Measurements from ENCODE around the gene ATP7A.

Gene ATP7A

GRCh38 chrX:77893713-77894112, 16.8 kb upstream of the ATP7A start:
- H2AFZ ChIP-seq (ENCODE audit: low read length): no peak overlapping the region
- H3K9ac ChIP-seq (ENCODE audit: low read length): peak overlapping the region; percentile 80
- peaks cover 19% of the 10 kb centered on the region for H3K4me1 ChIP-seq (ENCODE audit: insufficient read depth, low read length, severe bottlenecking)
- H3K4me3 ChIP-seq (ENCODE audit: low read depth, low read length, poor library complexity, severe bottlenecking): peak overlapping the region; percentile 91
- H3K36me3 ChIP-seq (ENCODE audit: insufficient read depth, low read length): peaks cover 10% of the 10 kb centered on the region; the same call in 1 of the 2 replicates
- H4K20me1 ChIP-seq (ENCODE audit: insufficient read depth, low read length): no peaks in the 10 kb centered on the region
- peak overlapping the region; percentile 88 for H3K4me2 ChIP-seq (ENCODE audit: low read length)
- no peaks in the 10 kb centered on the region for H3F3A ChIP-seq (ENCODE audit: insufficient read depth, low read length)
- no peaks in the 10 kb centered on the region for H3K9me2 ChIP-seq (ENCODE audit: low read depth, low read length)
- peaks cover 42% of the 10 kb centered on the region for H3K79me2 ChIP-seq (ENCODE audit: insufficient read depth, low read length)
- TF ChIP-seq EZH2 (IDR thresholded peaks at IDR 0.05; ENCODE audit: borderline replicate concordance, low read length) (no peak), CTCF (IDR thresholded peaks at IDR 0.05; ENCODE audit: low read length) (no peak)
- no peak overlapping the region for H3K27ac ChIP-seq (ENCODE audit: low read depth, low read length, poor library complexity, severe bottlenecking)
- H3K27me3 ChIP-seq (ENCODE audit: insufficient read depth, low read length): no peaks in the 10 kb centered on the region
- H3K9me3 ChIP-seq (ENCODE audit: low read length): no peaks in the 10 kb centered on the region

- Histone ChIP-seq H3K4me2 (ENCODE audit: low read length) (peak within 1 kb of the TSS; percentile 88), H3K36me3 (ENCODE audit: insufficient read depth, low read length) (peaks cover 10% of the 10 kb centered on the region), H3K9ac (ENCODE audit: low read length) (peak within 1 kb of the TSS; percentile 80), H3K27ac (ENCODE audit: low read depth, low read length, poor library complexity, severe bottlenecking) (peak within 1 kb of the TSS; percentile 84), H3K4me3 (ENCODE audit: low read depth, low read length, poor library complexity, severe bottlenecking) (peak within 1 kb of the TSS; percentile 91), H3K27me3 (ENCODE audit: insufficient read depth, low read length) (no peaks in the 10 kb centered on the region), H3F3A (ENCODE audit: insufficient read depth, low read length) (no peaks in the 10 kb centered on the region), H3K4me1 (ENCODE audit: insufficient read depth, low read length, severe bottlenecking) (peaks cover 22% of the 10 kb centered on the region), H3K79me2 (ENCODE audit: insufficient read depth, low read length) (peaks cover 47% of the 10 kb centered on the region), H3K9me2 (ENCODE audit: low read depth, low read length) (no peaks in the 10 kb centered on the region), H2AFZ (ENCODE audit: low read length) (no peak within 1 kb of the TSS), H3K9me3 (ENCODE audit: low read length) (no peaks in the 10 kb centered on the region), H4K20me1 (ENCODE audit: insufficient read depth, low read length) (no peaks in the 10 kb centered on the region)
- TF ChIP-seq CTCF (IDR thresholded peaks at IDR 0.05; ENCODE audit: low read length) (no peak), EZH2 (IDR thresholded peaks at IDR 0.05; ENCODE audit: borderline replicate concordance, low read length) (no peak)
These were observed 15.3 kb upstream of the ATP7A start, which contains the start of gene MAGT1 for GRCh38 chrX:77894921-77895886. Gene MAGT1, minus strand, starts transcription at chrX:77895435. Its CDS starts 25 bp downstream, at chrX:77895410.

- Histone ChIP-seq H3K4me2 (ENCODE audit: low read length) (peak within 1 kb of the TSS; percentile 74), H3K27ac (ENCODE audit: low read depth, low read length, poor library complexity, severe bottlenecking) (peak within 1 kb of the TSS; percentile 95), H3K4me3 (ENCODE audit: low read depth, low read length, poor library complexity, severe bottlenecking) (peak within 1 kb of the TSS; percentile 99), H4K20me1 (ENCODE audit: insufficient read depth, low read length) (no peaks in the 10 kb centered on the region), H3K4me1 (ENCODE audit: insufficient read depth, low read length, severe bottlenecking) (peaks cover 18% of the 10 kb centered on the region), H3K9ac (ENCODE audit: low read length) (peak within 1 kb of the TSS; percentile 100), H3K27me3 (ENCODE audit: insufficient read depth, low read length) (no peaks in the 10 kb centered on the region), H2AFZ (ENCODE audit: low read length) (no peak within 1 kb of the TSS), H3K36me3 (ENCODE audit: insufficient read depth, low read length) (peaks cover 41% of the 10 kb centered on the region), H3K9me2 (ENCODE audit: low read depth, low read length) (no peaks in the 10 kb centered on the region), H3F3A (ENCODE audit: insufficient read depth, low read length) (no peaks in the 10 kb centered on the region), H3K9me3 (ENCODE audit: low read length) (no peaks in the 10 kb centered on the region), H3K79me2 (ENCODE audit: insufficient read depth, low read length) (peaks cover 42% of the 10 kb centered on the region)
- TF ChIP-seq EZH2 (IDR thresholded peaks at IDR 0.05; ENCODE audit: borderline replicate concordance, low read length): no peak
- peak; percentile 47 for TF ChIP-seq CTCF (IDR thresholded peaks at IDR 0.05; ENCODE audit: low read length)
These were observed 11.2 kb upstream of the ATP7A start, which contains the start of gene COX7B for GRCh38 chrX:77899081-77899828. Gene COX7B, plus strand, starts transcription at chrX:77899468. Its CDS starts 86 bp downstream, at chrX:77899554.

Measured in OCI-LY1 (cell line).